Measurements from ENCODE around the gene CLEC16A. TPM values are rescaled to one million over a fixed set of nuclear protein-coding genes. Genes with fewer than 3 reads are reported as not detected.

The CLEC16A gene
- total and polyA plus RNA-seq, 2 donors = 10.9 to 19.9 TPM

DNA sequence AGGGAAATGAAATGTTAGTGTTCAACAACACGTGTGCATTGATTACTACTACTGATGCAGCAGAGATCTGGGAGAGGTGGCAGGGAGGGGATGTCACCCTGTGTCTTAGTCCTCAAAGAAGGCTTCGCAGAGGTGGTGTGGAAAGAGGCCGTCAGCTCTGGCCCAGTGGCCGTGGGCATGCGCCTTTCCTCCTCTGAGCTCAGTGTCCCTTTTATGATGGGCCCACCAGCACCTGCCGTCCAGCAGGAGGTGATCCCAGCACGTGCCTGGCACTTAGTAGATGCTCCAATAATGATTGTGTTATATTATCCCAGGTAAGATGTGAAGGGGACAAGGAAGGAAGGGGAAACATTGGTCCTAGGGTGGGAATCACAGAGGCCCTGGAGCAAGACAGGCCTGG lies 106.2 kb downstream of the CLEC16A start:
- DNase-seq (ENCODE audit: extremely low spot score) = no peak
- Histone ChIP-seq H3K36me3 (ENCODE audit: insufficient read depth) (no peaks in the 10 kb centered on the region), H3K27ac (ENCODE audit: low read depth) (no peak overlapping the region), H3K4me1 (ENCODE audit: insufficient read depth) (no peaks in the 10 kb centered on the region), H3K4me3 (ENCODE audit: low read depth, low read length) (no peak overlapping the region)
- WGBS = 97% methylated on average over 7 of the region's 7 CpGs

GRCh38 chr16:11050944-11051343 lies 106.6 kb downstream of the CLEC16A start:
- no peak for DNase-seq (ENCODE audit: extremely low spot score)
- Histone ChIP-seq H3K36me3 (ENCODE audit: insufficient read depth) (no peaks in the 10 kb centered on the region), H3K4me1 (ENCODE audit: insufficient read depth) (no peaks in the 10 kb centered on the region), H3K4me3 (ENCODE audit: low read depth, low read length) (no peak overlapping the region), H3K27ac (ENCODE audit: low read depth) (no peak overlapping the region)
- WGBS = 88% methylated on average over 7 of the region's 7 CpGs

- no peak for DNase-seq (ENCODE audit: extremely low spot score)
- Histone ChIP-seq H3K4me3 (ENCODE audit: low read depth, low read length) (no peak overlapping the region), H3K36me3 (ENCODE audit: insufficient read depth) (no peaks in the 10 kb centered on the region), H3K27ac (ENCODE audit: low read depth) (no peak overlapping the region), H3K4me1 (ENCODE audit: insufficient read depth) (no peaks in the 10 kb centered on the region)
- 95% methylated on average over 11 of the region's 11 CpGs for WGBS
These were observed 107.1 kb downstream of the CLEC16A start for GRCh38 chr16:11051430-11051829.

DNA sequence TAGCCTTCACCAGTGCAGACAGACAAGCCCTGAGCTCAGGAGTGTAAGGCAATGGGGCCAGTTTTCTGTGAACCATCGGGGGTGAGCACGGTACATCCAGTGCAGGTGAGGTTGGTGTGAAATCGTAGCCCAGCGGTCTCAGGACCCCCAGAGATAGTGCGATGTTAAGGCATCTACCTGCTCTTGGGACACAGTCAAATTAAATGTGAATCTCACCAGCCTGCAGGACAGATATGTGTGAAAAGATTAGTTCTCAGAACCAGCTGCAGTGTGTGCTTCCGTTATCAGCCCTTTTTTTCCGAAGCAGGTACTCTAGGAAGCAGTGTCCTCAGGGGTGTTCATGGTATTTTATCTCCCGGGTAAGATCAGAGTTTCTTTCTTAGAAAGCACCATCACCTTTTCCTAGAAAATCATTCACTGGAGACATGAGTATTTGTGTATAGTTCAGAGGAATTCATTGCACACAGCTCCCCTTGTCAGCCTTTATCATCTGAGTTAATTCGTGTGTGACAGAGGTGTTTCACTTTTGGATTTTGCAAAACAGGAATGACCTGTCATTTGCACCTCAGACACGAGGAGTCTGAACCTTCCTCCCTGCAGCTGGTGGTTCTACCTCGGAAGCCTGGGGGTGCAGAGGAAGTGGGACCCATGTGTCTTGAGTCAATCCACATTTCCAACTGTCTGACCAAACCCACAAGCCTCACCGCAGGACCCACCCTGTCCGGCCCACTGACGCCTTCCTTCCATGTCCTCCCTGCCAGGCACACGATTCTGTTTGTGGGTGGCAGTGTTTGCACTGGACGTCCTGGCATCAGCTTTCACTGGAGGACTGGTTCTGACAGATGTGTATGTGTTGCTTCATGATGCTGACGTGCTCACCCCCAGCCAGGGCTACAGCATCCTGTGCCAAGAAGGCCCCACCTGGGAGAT lies 107.8 kb downstream of the CLEC16A start:
- H3K4me1 ChIP-seq (ENCODE audit: insufficient read depth) = no peaks in the 10 kb centered on the region
- H3K36me3 ChIP-seq (ENCODE audit: insufficient read depth) = no peaks in the 10 kb centered on the region
- H3K4me3 ChIP-seq (ENCODE audit: low read depth, low read length) = no peak overlapping the region
- WGBS = 84% methylated on average over 17 of the region's 17 CpGs
- H3K27ac ChIP-seq (ENCODE audit: low read depth) = no peak overlapping the region
- DNase-seq (ENCODE audit: extremely low spot score) = no peak

DNA sequence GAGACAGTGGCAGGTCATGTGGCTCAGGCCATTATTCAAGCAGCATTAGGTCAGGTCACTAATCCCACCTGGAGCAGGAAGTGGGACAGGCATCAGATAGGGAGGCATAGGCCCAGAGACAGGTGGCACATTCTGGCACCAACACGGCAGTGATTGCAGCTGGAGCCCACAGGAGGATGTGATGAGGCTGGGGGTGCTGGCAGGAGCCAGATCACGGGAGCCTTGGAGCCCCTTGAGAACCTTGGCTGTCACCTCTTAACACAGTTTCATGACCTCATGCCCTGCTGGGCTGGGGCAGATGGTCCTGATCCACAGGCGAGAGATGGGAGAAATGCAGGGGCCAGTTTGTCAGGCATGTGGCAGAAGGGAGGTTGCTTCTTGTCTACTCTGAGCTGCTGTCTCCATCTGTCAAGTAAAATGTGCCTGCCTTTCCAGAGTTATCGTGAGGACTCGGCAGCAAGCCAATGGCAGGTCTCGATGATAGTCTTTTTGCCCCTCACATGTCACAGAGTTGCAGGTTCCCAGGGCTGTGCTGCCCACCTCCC lies 109.6 kb downstream of the CLEC16A start:
- Histone ChIP-seq H3K27ac (ENCODE audit: low read depth) (no peak overlapping the region), H3K36me3 (ENCODE audit: insufficient read depth) (no peaks in the 10 kb centered on the region), H3K4me1 (ENCODE audit: insufficient read depth) (no peaks in the 10 kb centered on the region), H3K4me3 (ENCODE audit: low read depth, low read length) (no peak overlapping the region)
- WGBS = 91% methylated on average over 6 of the region's 6 CpGs
- DNase-seq (ENCODE audit: extremely low spot score) = no peak

- H3K4me3 ChIP-seq (ENCODE audit: low read depth, low read length) = no peak overlapping the region
- no peak overlapping the region for H3K27ac ChIP-seq (ENCODE audit: low read depth)
- DNase-seq (ENCODE audit: extremely low spot score) = no peak
- no peaks in the 10 kb centered on the region for H3K4me1 ChIP-seq (ENCODE audit: insufficient read depth)
- H3K36me3 ChIP-seq (ENCODE audit: insufficient read depth) = no peaks in the 10 kb centered on the region
- 76% methylated on average over 11 of the region's 11 CpGs for WGBS
These were observed 112.0 kb downstream of the CLEC16A start for GRCh38 chr16:11056090-11056992.

GRCh38 chr16:11056993-11057649 lies 112.8 kb downstream of the CLEC16A start:
- H3K4me1 ChIP-seq (ENCODE audit: insufficient read depth) = no peaks in the 10 kb centered on the region
- no peak for DNase-seq (ENCODE audit: extremely low spot score)
- no peak overlapping the region for H3K27ac ChIP-seq (ENCODE audit: low read depth)
- H3K36me3 ChIP-seq (ENCODE audit: insufficient read depth) = no peaks in the 10 kb centered on the region
- WGBS = 87% methylated on average over 12 of the region's 12 CpGs
- no peak overlapping the region for H3K4me3 ChIP-seq (ENCODE audit: low read depth, low read length)

DNA sequence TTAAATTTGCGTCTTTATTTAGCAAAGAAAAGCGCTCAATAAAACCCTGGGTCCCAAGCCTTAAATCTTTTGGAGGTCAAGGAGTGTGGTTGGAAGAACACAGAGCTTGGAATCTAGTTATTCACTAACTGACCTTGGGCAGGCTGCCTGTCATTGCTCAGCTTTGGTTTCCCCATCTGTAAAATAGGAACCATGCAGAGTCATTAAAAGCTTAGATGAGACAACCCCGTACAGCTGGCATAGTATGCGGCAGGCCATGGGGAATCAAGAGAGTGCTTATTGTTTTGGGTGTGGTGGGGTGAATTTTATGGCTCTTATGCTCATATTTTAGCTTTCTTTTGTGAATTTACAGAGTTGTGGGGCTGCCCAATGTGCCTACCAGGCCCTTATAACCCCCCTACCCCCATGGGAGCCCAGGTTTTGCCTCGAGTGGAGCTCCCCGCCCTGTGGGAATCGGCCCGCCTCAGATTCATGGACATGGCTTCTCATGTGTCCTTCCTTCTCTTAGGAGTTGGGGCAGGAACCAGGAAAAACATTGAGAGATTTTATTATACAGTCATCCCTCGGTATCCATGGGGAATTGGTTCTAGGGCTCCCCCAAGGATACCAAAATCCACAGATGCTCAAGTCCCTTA lies 113.5 kb downstream of the CLEC16A start:
- DNase-seq (ENCODE audit: extremely low spot score) = no peak
- no peak overlapping the region for H3K27ac ChIP-seq (ENCODE audit: low read depth)
- 93% methylated on average over 9 of the region's 9 CpGs for WGBS
- H3K4me3 ChIP-seq (ENCODE audit: low read depth, low read length) = no peak overlapping the region
- H3K36me3 ChIP-seq (ENCODE audit: insufficient read depth) = no peaks in the 10 kb centered on the region
- no peaks in the 10 kb centered on the region for H3K4me1 ChIP-seq (ENCODE audit: insufficient read depth)

- 89% methylated on average over 5 of the region's 5 CpGs for WGBS
- Histone ChIP-seq H3K4me1 (ENCODE audit: insufficient read depth) (no peaks in the 10 kb centered on the region), H3K27ac (ENCODE audit: low read depth) (no peak overlapping the region), H3K36me3 (ENCODE audit: insufficient read depth) (no peaks in the 10 kb centered on the region), H3K4me3 (ENCODE audit: low read depth, low read length) (no peak overlapping the region)
- DNase-seq (ENCODE audit: extremely low spot score) = no peak
These were observed 114.5 kb downstream of the CLEC16A start for GRCh38 chr16:11058832-11059231.

GRCh38 chr16:11059588-11059987 lies 115.2 kb downstream of the CLEC16A start:
- no peaks in the 10 kb centered on the region for H3K4me1 ChIP-seq (ENCODE audit: insufficient read depth)
- no peak overlapping the region for H3K4me3 ChIP-seq (ENCODE audit: low read depth, low read length)
- DNase-seq (ENCODE audit: extremely low spot score) = no peak
- WGBS = 97% methylated on average over 4 of the region's 4 CpGs
- no peak overlapping the region for H3K27ac ChIP-seq (ENCODE audit: low read depth)
- H3K36me3 ChIP-seq (ENCODE audit: insufficient read depth) = no peaks in the 10 kb centered on the region

GRCh38 chr16:11060364-11060763 lies 116.0 kb downstream of the CLEC16A start:
- Histone ChIP-seq H3K4me3 (ENCODE audit: low read depth, low read length) (no peak overlapping the region), H3K27ac (ENCODE audit: low read depth) (no peak overlapping the region), H3K36me3 (ENCODE audit: insufficient read depth) (no peaks in the 10 kb centered on the region), H3K4me1 (ENCODE audit: insufficient read depth) (no peaks in the 10 kb centered on the region)
- WGBS = 95% methylated on average over 4 of the region's 4 CpGs
- DNase-seq (ENCODE audit: extremely low spot score) = no peak

- no peak overlapping the region for H3K27ac ChIP-seq (ENCODE audit: low read depth)
- no peaks in the 10 kb centered on the region for H3K36me3 ChIP-seq (ENCODE audit: insufficient read depth)
- no peak overlapping the region for H3K4me3 ChIP-seq (ENCODE audit: low read depth, low read length)
- H3K4me1 ChIP-seq (ENCODE audit: insufficient read depth) = no peaks in the 10 kb centered on the region
- WGBS = 96% methylated on average over 7 of the region's 7 CpGs
- no peak for DNase-seq (ENCODE audit: extremely low spot score)
These were observed 116.5 kb downstream of the CLEC16A start for GRCh38 chr16:11060842-11061241.
